ENCODE results near the gene METTL22.

DNA sequence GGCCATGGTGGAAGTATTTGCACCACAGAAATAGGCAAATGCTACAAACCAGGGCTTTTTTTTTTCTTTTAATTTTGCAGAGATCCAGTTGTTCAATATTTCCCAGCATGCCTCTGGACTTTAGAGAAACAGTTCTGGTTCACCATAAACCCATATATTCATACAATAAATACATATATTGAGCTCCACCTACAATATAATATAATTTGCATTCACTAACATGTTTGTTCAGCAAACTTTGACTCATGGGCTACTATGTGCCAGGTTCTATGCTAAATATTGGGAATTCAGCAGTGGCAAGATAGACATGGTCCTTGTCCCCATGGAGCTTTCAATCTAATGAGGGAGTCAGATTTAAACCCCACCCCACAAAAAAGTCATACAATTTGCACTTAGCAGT is 34.4 kb upstream of the METTL22 start:
- TF ChIP-seq, protein P1, sequence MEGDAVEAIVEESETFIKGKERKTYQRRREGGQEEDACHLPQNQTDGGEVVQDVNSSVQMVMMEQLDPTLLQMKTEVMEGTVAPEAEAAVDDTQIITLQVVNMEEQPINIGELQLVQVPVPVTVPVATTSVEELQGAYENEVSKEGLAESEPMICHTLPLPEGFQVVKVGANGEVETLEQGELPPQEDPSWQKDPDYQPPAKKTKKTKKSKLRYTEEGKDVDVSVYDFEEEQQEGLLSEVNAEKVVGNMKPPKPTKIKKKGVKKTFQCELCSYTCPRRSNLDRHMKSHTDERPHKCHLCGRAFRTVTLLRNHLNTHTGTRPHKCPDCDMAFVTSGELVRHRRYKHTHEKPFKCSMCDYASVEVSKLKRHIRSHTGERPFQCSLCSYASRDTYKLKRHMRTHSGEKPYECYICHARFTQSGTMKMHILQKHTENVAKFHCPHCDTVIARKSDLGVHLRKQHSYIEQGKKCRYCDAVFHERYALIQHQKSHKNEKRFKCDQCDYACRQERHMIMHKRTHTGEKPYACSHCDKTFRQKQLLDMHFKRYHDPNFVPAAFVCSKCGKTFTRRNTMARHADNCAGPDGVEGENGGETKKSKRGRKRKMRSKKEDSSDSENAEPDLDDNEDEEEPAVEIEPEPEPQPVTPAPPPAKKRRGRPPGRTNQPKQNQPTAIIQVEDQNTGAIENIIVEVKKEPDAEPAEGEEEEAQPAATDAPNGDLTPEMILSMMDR (IDR thresholded peaks at IDR 0.05), result no peak
- TF ChIP-seq POLR2A (IDR thresholded peaks at IDR 0.05), result no peak

Measured in adrenal gland (tissue), 5 donors.